ENCODE measurements around the gene IER5L.
"Not testable (repeated sequence)": the region's sequence is repeated elsewhere in the genome, so short reads cannot be mapped to it uniquely, and the experiment has no call there.

IER5L gene

DNA sequence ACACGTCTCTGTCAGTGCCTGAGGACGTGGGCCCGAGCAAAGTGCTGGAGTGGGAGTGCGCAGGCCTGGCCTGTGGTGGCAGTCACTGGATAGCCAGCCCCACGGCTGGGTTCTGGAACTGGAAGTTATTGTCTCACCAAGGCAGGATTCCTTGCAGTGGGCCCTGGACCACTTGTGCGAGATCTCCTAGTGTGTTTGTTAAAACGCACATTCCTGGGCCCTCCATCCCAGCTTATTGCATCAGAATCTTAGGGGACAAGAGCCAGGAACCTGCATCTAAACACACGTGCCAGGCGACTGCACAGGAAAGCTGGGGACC lies 40.0 kb downstream of the IER5L start:
- H3K36me3 Mint-ChIP-seq (ENCODE audit: low read depth) = peaks cover 18% of the 10 kb centered on the region
- H3K4me3 Mint-ChIP-seq = no peak overlapping the region
- peaks cover 30% of the 10 kb centered on the region for H3K4me1 Mint-ChIP-seq (ENCODE audit: low read depth)
- no peaks in the 10 kb centered on the region for H3K9me3 Mint-ChIP-seq
- no peaks in the 10 kb centered on the region for H3K27me3 Mint-ChIP-seq (ENCODE audit: low read depth)
- H3K27ac Mint-ChIP-seq = no peak overlapping the region

DNA sequence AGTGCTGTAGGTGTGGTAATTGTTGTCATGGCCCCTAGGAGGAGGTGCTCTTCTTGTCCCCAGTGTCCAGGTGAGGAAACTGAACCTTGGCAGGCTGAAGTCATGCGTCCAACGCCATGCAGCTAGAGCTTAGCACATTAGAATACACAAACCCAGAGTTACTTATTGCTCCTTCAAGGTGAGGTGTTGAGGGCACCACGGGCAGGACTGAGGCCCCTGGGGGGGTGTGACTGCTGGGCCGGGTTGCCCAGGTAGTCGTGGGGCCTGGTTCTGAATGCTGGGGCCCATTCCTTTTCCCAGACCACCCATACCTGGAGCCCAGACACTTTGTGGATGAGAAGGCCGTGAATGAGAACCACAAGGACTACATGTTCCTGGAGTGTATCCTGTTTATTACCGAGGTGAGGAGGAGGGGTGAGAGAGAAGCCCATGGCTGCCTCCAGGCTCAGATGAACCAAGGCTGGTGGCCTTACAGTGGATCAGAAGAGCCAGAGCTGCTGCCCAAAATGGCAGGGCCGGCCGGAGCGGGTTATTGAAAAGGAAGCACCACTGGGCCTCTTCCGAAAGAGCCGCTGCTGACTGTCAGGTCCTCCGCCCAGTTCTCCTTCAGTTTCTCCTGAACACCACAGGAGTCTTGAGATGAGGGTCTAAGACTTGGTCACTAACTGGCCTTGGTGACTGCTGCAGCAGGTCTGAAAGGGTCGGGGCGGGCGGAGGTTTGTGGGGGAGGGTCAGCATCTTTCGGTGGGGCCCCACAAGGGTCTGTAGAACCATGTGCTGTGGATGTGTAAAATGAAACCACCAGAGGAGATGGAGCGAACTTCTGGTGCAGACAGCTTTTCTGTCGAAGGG lies 40.5 kb downstream of the IER5L start:
- Mint-ChIP-seq H3K4me1 (ENCODE audit: low read depth) (peaks cover 25% of the 10 kb centered on the region), H3K36me3 (ENCODE audit: low read depth) (peaks cover 15% of the 10 kb centered on the region), H3K27ac (peak overlapping the region; percentile 19), H3K4me3 (no peak overlapping the region), H3K9me3 (no peaks in the 10 kb centered on the region), H3K27me3 (ENCODE audit: low read depth) (no peaks in the 10 kb centered on the region)

- Mint-ChIP-seq H3K4me3 (no peak overlapping the region), H3K27ac (no peak overlapping the region), H3K9me3 (no peaks in the 10 kb centered on the region), H3K36me3 (ENCODE audit: low read depth) (peaks cover 18% of the 10 kb centered on the region), H3K27me3 (ENCODE audit: low read depth) (no peaks in the 10 kb centered on the region), H3K4me1 (ENCODE audit: low read depth) (peaks cover 26% of the 10 kb centered on the region)
Observed at GRCh38 chr9:129136446-129137035, 41.5 kb downstream of the IER5L start.

DNA sequence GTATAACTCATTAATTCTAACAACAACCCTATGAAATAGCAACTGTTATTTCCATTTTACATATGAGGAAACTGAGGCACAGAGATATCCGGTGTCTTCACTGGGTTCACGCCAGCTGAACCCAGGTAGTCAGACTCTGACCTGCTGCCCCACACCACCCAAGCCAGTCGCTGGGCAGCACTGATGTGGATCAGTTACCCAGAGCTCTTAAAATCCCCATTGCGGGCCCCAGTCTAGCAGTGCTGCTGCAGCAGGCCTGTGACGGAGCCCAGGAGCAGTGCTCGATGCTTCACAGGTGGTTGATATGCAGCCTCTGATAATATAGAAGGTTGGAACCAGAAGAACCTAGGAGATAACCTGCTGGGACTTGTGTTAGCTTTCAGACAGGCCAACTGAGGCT lies 42.6 kb downstream of the IER5L start:
- Mint-ChIP-seq H3K4me1 (ENCODE audit: low read depth) (peaks cover 19% of the 10 kb centered on the region), H3K27me3 (ENCODE audit: low read depth) (no peaks in the 10 kb centered on the region), H3K27ac (no peak overlapping the region), H3K36me3 (ENCODE audit: low read depth) (peaks cover 28% of the 10 kb centered on the region), H3K9me3 (no peaks in the 10 kb centered on the region), H3K4me3 (no peak overlapping the region)

GRCh38 chr9:129133082-129133481 lies 45.0 kb downstream of the IER5L start:
- H3K27ac Mint-ChIP-seq = no peak overlapping the region
- H3K27me3 Mint-ChIP-seq (ENCODE audit: low read depth) = no peaks in the 10 kb centered on the region
- H3K9me3 Mint-ChIP-seq = no peaks in the 10 kb centered on the region
- peaks cover 29% of the 10 kb centered on the region for H3K36me3 Mint-ChIP-seq (ENCODE audit: low read depth)
- H3K4me3 Mint-ChIP-seq = no peak overlapping the region
- peaks cover 8% of the 10 kb centered on the region for H3K4me1 Mint-ChIP-seq (ENCODE audit: low read depth)

- H3K36me3 Mint-ChIP-seq (ENCODE audit: low read depth) = peaks cover 28% of the 10 kb centered on the region
- H3K27me3 Mint-ChIP-seq (ENCODE audit: low read depth) = no peaks in the 10 kb centered on the region
- no peak overlapping the region for H3K4me3 Mint-ChIP-seq
- H3K4me1 Mint-ChIP-seq (ENCODE audit: low read depth) = peaks cover 8% of the 10 kb centered on the region
- no peaks in the 10 kb centered on the region for H3K9me3 Mint-ChIP-seq
- peak overlapping the region; percentile 15 for H3K27ac Mint-ChIP-seq
Observed at GRCh38 chr9:129131300-129132145, 46.5 kb downstream of the IER5L start.

- Mint-ChIP-seq H3K4me3 (no peak overlapping the region), H3K27ac (no peak overlapping the region), H3K9me3 (no peaks in the 10 kb centered on the region), H3K4me1 (ENCODE audit: low read depth) (peaks cover 8% of the 10 kb centered on the region), H3K36me3 (ENCODE audit: low read depth) (peaks cover 28% of the 10 kb centered on the region), H3K27me3 (ENCODE audit: low read depth) (no peaks in the 10 kb centered on the region)
Observed at GRCh38 chr9:129130791-129131190, 47.3 kb downstream of the IER5L start.

- not testable (repeated sequence) for H3K27ac Mint-ChIP-seq; H3K9me3 Mint-ChIP-seq; H3K4me1 Mint-ChIP-seq (ENCODE audit: low read depth); H3K27me3 Mint-ChIP-seq (ENCODE audit: low read depth); H3K4me3 Mint-ChIP-seq
- peaks cover 28% of the 10 kb centered on the region for H3K36me3 Mint-ChIP-seq (ENCODE audit: low read depth)
Observed at GRCh38 chr9:129130271-129130670, 47.8 kb downstream of the IER5L start.

GRCh38 chr9:129128689-129129088 lies 49.4 kb downstream of the IER5L start:
- H3K4me1 Mint-ChIP-seq (ENCODE audit: low read depth) = peaks cover 6% of the 10 kb centered on the region
- no peak overlapping the region for H3K27ac Mint-ChIP-seq
- H3K4me3 Mint-ChIP-seq = no peak overlapping the region
- peaks cover 25% of the 10 kb centered on the region for H3K36me3 Mint-ChIP-seq (ENCODE audit: low read depth)
- no peaks in the 10 kb centered on the region for H3K27me3 Mint-ChIP-seq (ENCODE audit: low read depth)
- H3K9me3 Mint-ChIP-seq = no peaks in the 10 kb centered on the region

DNA sequence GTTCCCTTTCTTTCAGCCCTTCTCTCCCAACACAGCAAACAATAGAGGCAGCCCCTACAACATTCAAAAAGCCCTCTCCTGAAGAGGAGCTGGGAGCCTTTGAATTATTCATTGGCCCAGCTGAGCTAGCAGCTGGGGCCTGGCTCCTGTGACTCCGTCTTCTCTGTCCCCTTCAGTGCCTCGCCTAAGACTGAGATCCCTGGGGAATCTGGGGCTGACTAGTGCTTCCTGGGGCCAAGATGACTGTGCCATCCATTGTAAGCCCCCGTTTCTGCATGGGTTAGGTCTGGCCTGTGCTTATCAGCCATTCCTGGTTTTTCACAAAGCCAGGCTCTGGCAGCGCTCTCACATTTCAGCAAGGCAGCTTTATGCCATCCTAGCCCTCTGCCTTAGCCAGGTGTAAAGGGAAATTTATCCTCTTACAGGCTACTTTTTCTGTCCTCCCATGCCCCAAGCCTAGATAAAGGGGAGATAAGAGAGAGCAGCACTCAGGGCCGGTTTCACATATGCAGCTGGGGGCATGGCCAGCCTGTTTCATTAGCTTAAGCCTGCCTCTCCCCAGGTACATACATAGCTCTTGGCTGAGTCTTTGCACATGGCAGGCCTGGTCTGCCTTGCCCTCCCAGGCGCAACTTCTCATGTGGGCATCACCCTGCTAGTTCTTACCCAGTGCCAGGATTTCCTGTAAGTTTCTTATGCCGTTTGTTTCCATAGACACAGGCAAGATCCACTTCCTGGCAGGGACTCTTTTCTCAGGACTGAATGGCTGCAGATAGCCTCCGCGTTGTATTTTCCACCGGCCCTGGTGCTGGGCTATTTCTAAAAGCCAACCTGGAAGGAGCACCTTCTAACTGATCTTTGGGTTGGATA lies 51.1 kb downstream of the IER5L start:
- Mint-ChIP-seq H3K27me3 (ENCODE audit: low read depth) (no peaks in the 10 kb centered on the region), H3K36me3 (ENCODE audit: low read depth) (peaks cover 24% of the 10 kb centered on the region), H3K9me3 (no peaks in the 10 kb centered on the region), H3K4me3 (no peak overlapping the region), H3K27ac (no peak overlapping the region), H3K4me1 (ENCODE audit: low read depth) (peaks cover 5% of the 10 kb centered on the region)

Measured in T-helper 1 cell treated with Interleukin-12 subunit alpha and Interleukin-12 subunit beta and Interleukin-4 antibody, amounts not matched to agents 30 μg/mL and 1 μg/mL, for 36 hours (primary cell).